ENCODE measurements around the gene VWA1.

DNA sequence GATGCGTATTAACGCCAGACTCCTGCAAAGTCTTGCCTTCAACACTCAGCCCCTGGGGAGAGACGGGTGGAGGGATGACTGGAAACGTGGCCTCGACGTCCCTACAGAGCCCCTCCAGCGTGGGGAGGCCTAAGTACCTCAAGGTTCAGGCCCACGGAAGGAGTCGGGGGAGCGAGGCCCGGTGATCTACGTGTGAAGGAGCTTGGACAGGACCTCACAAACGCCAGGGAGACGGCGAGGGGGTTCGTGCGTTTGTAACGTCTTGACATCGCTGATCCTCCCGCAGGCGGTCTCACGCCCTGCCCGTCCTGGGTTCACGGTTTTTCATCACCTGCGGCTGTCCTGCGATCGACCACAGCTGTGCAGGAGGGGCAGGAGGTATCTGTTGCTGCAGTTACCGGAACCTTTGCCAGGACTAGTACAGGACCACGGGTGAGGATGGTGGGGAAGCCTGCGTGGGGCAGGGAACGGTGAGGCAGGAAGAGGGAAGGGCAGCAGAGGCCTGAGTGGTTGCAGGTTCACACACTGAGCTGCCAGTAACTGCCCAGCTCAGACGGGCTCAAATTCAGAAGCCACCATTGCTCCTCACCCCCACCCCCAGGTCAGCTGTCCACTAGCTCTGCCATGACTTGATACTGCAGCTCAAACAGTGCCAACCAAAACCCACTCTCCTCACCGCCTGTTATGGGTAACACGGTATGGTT is 35.5 kb upstream of the VWA1 start:
- TF ChIP-seq, protein P1, sequence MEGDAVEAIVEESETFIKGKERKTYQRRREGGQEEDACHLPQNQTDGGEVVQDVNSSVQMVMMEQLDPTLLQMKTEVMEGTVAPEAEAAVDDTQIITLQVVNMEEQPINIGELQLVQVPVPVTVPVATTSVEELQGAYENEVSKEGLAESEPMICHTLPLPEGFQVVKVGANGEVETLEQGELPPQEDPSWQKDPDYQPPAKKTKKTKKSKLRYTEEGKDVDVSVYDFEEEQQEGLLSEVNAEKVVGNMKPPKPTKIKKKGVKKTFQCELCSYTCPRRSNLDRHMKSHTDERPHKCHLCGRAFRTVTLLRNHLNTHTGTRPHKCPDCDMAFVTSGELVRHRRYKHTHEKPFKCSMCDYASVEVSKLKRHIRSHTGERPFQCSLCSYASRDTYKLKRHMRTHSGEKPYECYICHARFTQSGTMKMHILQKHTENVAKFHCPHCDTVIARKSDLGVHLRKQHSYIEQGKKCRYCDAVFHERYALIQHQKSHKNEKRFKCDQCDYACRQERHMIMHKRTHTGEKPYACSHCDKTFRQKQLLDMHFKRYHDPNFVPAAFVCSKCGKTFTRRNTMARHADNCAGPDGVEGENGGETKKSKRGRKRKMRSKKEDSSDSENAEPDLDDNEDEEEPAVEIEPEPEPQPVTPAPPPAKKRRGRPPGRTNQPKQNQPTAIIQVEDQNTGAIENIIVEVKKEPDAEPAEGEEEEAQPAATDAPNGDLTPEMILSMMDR (IDR thresholded peaks at IDR 0.05): no peak
- no peak for TF ChIP-seq POLR2A (IDR thresholded peaks at IDR 0.05)
